H1 (cell line): ENCODE data around the gene CCNJ. TPM values are rescaled to one million over a fixed set of nuclear protein-coding genes. Genes with fewer than 3 reads are reported as not detected.

Experiments
- CTCF ChIA-PET: fragments of 300-600 bp; sonication (Branson Sonifier 250); formaldehyde crosslinking; loops from one replicate; lab custom pipeline; 2021; ENCODE audit not compliant: partially characterized antibody; lab: Charles Lee
- POLR2A ChIA-PET: fragments of 300-600 bp; sonication (Branson Sonifier 250); formaldehyde crosslinking; loops from one replicate; lab custom pipeline; 2021; ENCODE audit warnings: inconsistent platforms; ENCODE audit not compliant: partially characterized antibody; lab: Charles Lee
- DNase-seq, 2 experiments: peaks; one replicate each; pipeline versions ENCODE4 v3.0.0 to v3.0.0-alpha.2; 2010 to 2022; ENCODE audit warnings: low spot score in 2 of 2, low read depth in 1 of 2, mixed read lengths in 1 of 2
- FAIRE-seq: peaks from 2 replicates; lab custom pipeline; 2011; peaks lifted over from hg19 to GRCh38; lab: Jason Lieb, UNC
- H2AFZ ChIP-seq: 2 replicates; pipeline ENCODE4 v1.8.1; 2012; ENCODE audit warnings: low read length, inconsistent platforms
- H2AK5ac ChIP-seq: 2 replicates; pipeline ENCODE4 v1.6.1; 2013; ENCODE audit warnings: low read depth, low read length
- H2BK120ac ChIP-seq: replicated peaks from 2 replicates; pipeline ENCODE3; 2013; ENCODE audit warnings: low read depth, low read length, inconsistent platforms
- H2BK12ac ChIP-seq: 2 replicates; pipeline ENCODE4 v1.6.1; 2013; ENCODE audit warnings: low read depth, low read length
- H2BK15ac ChIP-seq: 2 replicates; pipeline ENCODE4 v1.6.1; 2013; ENCODE audit warnings: low read length
- H2BK20ac ChIP-seq: 2 replicates; pipeline ENCODE4 v1.6.1; 2013; ENCODE audit warnings: low read length
- H2BK5ac ChIP-seq: 2 replicates; pipeline ENCODE4 v1.6.1; 2013; ENCODE audit warnings: low read depth, low read length
- H3K14ac ChIP-seq: 2 replicates; pipeline ENCODE4 v1.6.1; 2013; ENCODE audit warnings: inconsistent platforms; ENCODE audit not compliant: insufficient read length
- H3K18ac ChIP-seq: 2 replicates; pipeline ENCODE4 v1.6.1; 2013; ENCODE audit warnings: low read length; ENCODE audit errors: extremely low read depth
- H3K23ac ChIP-seq: 2 replicates; pipeline ENCODE4 v1.6.1; 2013; ENCODE audit warnings: inconsistent platforms; ENCODE audit not compliant: insufficient read length
- H3K23me2 ChIP-seq: 2 replicates; pipeline ENCODE4 v1.6.1; 2013; ENCODE audit warnings: low read depth, low read length
- H3K27ac ChIP-seq: 2 replicates; pipeline ENCODE4 v1.6.1; 2011; ENCODE audit warnings: low read depth, low read length, inconsistent platforms
- H3K27me3 ChIP-seq, 4 experiments: replicated peaks in 1 of 4; 1 replicate in 1 of 4; 2 replicates in 3 of 4; pipeline versions ENCODE4 v1.6.1 to v1.8.1; 2011 to 2013; ENCODE audit warnings: low read length in 3 of 4, mild to moderate bottlenecking in 3 of 4, inconsistent platforms in 2 of 4, mixed read lengths in 2 of 4, moderate library complexity in 1 of 4; ENCODE audit not compliant: control insufficient read depth in 3 of 4, insufficient read depth in 3 of 4; ENCODE audit errors: extremely low read depth in 1 of 4
- H3K36me3 ChIP-seq, 4 experiments: 2 replicates each; pipeline versions ENCODE4 v1.6.1 to v1.8.1; 2011 to 2013; ENCODE audit warnings: mild to moderate bottlenecking in 4 of 4, low read length in 3 of 4, moderate library complexity in 2 of 4, control low read depth in 1 of 4, inconsistent platforms in 1 of 4; ENCODE audit not compliant: insufficient read depth in 4 of 4, control insufficient read depth in 2 of 4
- H3K4ac ChIP-seq: replicated peaks from 2 replicates; pipeline ENCODE3; 2013; ENCODE audit warnings: low read length, low read depth, mixed read lengths, inconsistent platforms; ENCODE audit not compliant: insufficient read length
- H3K4me1 ChIP-seq, 4 experiments: replicated peaks in 1 of 4; 1 replicate in 1 of 4; 2 replicates in 3 of 4; pipeline versions ENCODE4 v1.6.1 to v1.8.1; 2011 to 2013; ENCODE audit warnings: low read length in 3 of 4, inconsistent platforms in 2 of 4, mixed read lengths in 1 of 4; ENCODE audit not compliant: insufficient read depth in 4 of 4, control insufficient read depth in 3 of 4
- H3K4me2 ChIP-seq, 2 experiments: 2 replicates each; pipeline versions ENCODE4 v1.6.1 to v1.8.1; 2011 to 2013; ENCODE audit warnings: low read depth in 2 of 2, low read length in 2 of 2, control low read depth in 1 of 2, inconsistent platforms in 1 of 2, mild to moderate bottlenecking in 1 of 2; ENCODE audit not compliant: insufficient read depth in 1 of 2
- H3K4me3 ChIP-seq, 4 experiments: fragments of 200-600, 300-600 bp in 1 of 4; sonication (generic), shearing (Covaris generic), sonication (Bioruptor Twin) in 1 of 4; 2 replicates each; pipeline versions ENCODE4 v1.5.1 to v1.8.1; 2011 to 2016; ENCODE audit warnings: low read length in 4 of 4, low read depth in 3 of 4, control low read depth in 2 of 4, inconsistent platforms in 2 of 4, mild to moderate bottlenecking in 2 of 4, mixed read lengths in 1 of 4, moderate library complexity in 1 of 4; ENCODE audit not compliant: insufficient read depth in 2 of 4; ENCODE audit errors: extremely low read depth in 1 of 4
- H3K56ac ChIP-seq: replicated peaks from 2 replicates; pipeline ENCODE3; 2013; ENCODE audit warnings: low read depth, mild to moderate bottlenecking, mixed read lengths, low read length, inconsistent platforms; ENCODE audit not compliant: insufficient read length
- H3K79me1 ChIP-seq: 2 replicates; pipeline ENCODE4 v1.6.1; 2013; ENCODE audit warnings: low read depth, low read length, control low read depth
- H3K79me2 ChIP-seq, 2 experiments: 2 replicates each; pipeline versions ENCODE4 v1.6.1 to v1.8.1; 2012 to 2013; ENCODE audit warnings: low read length in 2 of 2, mild to moderate bottlenecking in 2 of 2, inconsistent platforms in 1 of 2; ENCODE audit not compliant: insufficient read depth in 2 of 2, control insufficient read depth in 1 of 2
- H3K9ac ChIP-seq, 4 experiments: replicated peaks in 1 of 4; 1 replicate in 1 of 4; 2 replicates in 3 of 4; pipeline versions ENCODE4 v1.6.1 to v1.8.1; 2011 to 2013; ENCODE audit warnings: low read depth in 3 of 4, low read length in 3 of 4, control low read depth in 2 of 4, mild to moderate bottlenecking in 2 of 4, moderate library complexity in 2 of 4, inconsistent platforms in 1 of 4; ENCODE audit errors: extremely low read depth in 1 of 4
- H3K9me3 ChIP-seq, 2 experiments: 2 replicates each; pipeline versions ENCODE4 v1.6.1 to v1.8.1; 2012 to 2013; ENCODE audit warnings: mild to moderate bottlenecking in 2 of 2, moderate library complexity in 2 of 2, control low read depth in 1 of 2, inconsistent platforms in 1 of 2, low read depth in 1 of 2, low read length in 1 of 2, mixed read lengths in 1 of 2; ENCODE audit not compliant: insufficient read depth in 2 of 2
- H4K20me1 ChIP-seq, 2 experiments: replicated peaks in 1 of 2; 2 replicates each; pipeline versions ENCODE3 to v1.8.1; 2011 to 2013; ENCODE audit warnings: inconsistent platforms in 2 of 2, low read length in 2 of 2, mild to moderate bottlenecking in 1 of 2; ENCODE audit not compliant: insufficient read depth in 2 of 2, control insufficient read depth in 1 of 2
- H4K5ac ChIP-seq: 2 replicates; pipeline ENCODE4 v1.6.1; 2013; ENCODE audit warnings: low read length, low read depth, mixed read lengths, inconsistent platforms; ENCODE audit not compliant: insufficient read length
- H4K8ac ChIP-seq: 2 replicates; pipeline ENCODE4 v1.8.0; 2013; ENCODE audit warnings: mild to moderate bottlenecking, moderate library complexity, low read length, inconsistent platforms; ENCODE audit not compliant: insufficient read depth; ENCODE audit errors: extremely low read depth
- H4K91ac ChIP-seq: replicated peaks from 2 replicates; pipeline ENCODE3; 2013; ENCODE audit warnings: low read length, mixed read lengths, inconsistent platforms; ENCODE audit not compliant: insufficient read length
- ASH2L ChIP-seq: fragments of 200-600, 300-600 bp; sonication (generic); IDR thresholded peaks from one replicate; pipeline ENCODE4 v1.7.1; 2017; ENCODE audit warnings: low read length
- CBX5 ChIP-seq: fragments of 300-800, 300-1000 bp; sonication (generic); IDR thresholded peaks from 2 replicates; pipeline ENCODE4 v1.7.1; 2016; ENCODE audit warnings: antibody characterized with exemption, low read length, low read depth
- CHD2 ChIP-seq: IDR thresholded peaks from 2 replicates; pipeline ENCODE4 v1.6.1; 2012; ENCODE audit warnings: low read length, improper control_type of control experiment
- KDM4A ChIP-seq: IDR thresholded peaks from one replicate; pipeline ENCODE4 v1.7.1; 2012; ENCODE audit warnings: low read depth, mild to moderate bottlenecking, moderate library complexity, low read length, inconsistent platforms; ENCODE audit not compliant: severe bottlenecking
- KDM5A ChIP-seq: fragments of 200-600 bp; IDR thresholded peaks from 2 replicates; pipeline ENCODE4 v1.7.1; 2012; ENCODE audit warnings: mild to moderate bottlenecking, low read length, inconsistent platforms, mixed read lengths
- NANOG ChIP-seq: IDR thresholded peaks from 2 replicates; pipeline ENCODE4 v1.6.1; 2011; ENCODE audit warnings: low read length, low read depth, mild to moderate bottlenecking, inconsistent platforms; ENCODE audit not compliant: insufficient read depth, poor library complexity, severe bottlenecking
- NRF1 ChIP-seq: IDR thresholded peaks from 2 replicates; pipeline ENCODE4 v1.6.1; 2011; ENCODE audit warnings: mild to moderate bottlenecking, low read depth, low read length, improper control_type of control experiment
- PHF8 ChIP-seq: fragments of 200-600 bp; sonication (generic); conservative IDR thresholded peaks from 2 replicates; pipeline ENCODE4 v1.7.1; 2012; ENCODE audit warnings: low read depth, mild to moderate bottlenecking, inconsistent platforms, low read length, moderate library complexity
- POU5F1 ChIP-seq: IDR thresholded peaks from 2 replicates; pipeline ENCODE4 v1.6.1; 2011; ENCODE audit warnings: low read depth, mild to moderate bottlenecking, low read length, moderate library complexity
- SIN3A ChIP-seq, 2 experiments: IDR thresholded peaks in 1 of 2; conservative IDR thresholded peaks in 1 of 2; 2 replicates each; pipeline ENCODE4 v1.6.1; 2011 to 2012; ENCODE audit warnings: low read length in 2 of 2, improper control_type of control experiment in 1 of 2, low read depth in 1 of 2, mild to moderate bottlenecking in 1 of 2
- SIRT6 ChIP-seq: IDR thresholded peaks from one replicate; pipeline ENCODE4 v1.7.1; 2012; ENCODE audit warnings: low read length, inconsistent platforms
- SIX5 ChIP-seq: IDR thresholded peaks from 2 replicates; pipeline ENCODE4 v1.6.1; 2011; ENCODE audit warnings: mild to moderate bottlenecking, low read depth, low read length
- SUZ12 ChIP-seq: fragments of 200-600 bp; sonication (generic); IDR thresholded peaks from 2 replicates; pipeline ENCODE4 v1.6.1; 2012; ENCODE audit warnings: mild to moderate bottlenecking, inconsistent platforms, low read length, moderate library complexity, mixed read lengths
- WGBS, 2 experiments: shearing (Covaris generic) in 1 of 2; methylation state at CpG; one replicate each; pipeline versions ENCODE4 v1.1.6 to v1.1.7; 2013 to 2015; ENCODE audit warnings: low lambda C conversion rate in 2 of 2, mixed read lengths in 2 of 2, inconsistent platforms in 1 of 2, low coverage in 1 of 2, missing lambda C conversion rate in 1 of 2; ENCODE audit not compliant: insufficient replicate concordance in 2 of 2, insufficient coverage in 1 of 2, insufficient read length in 1 of 2; ENCODE audit errors: extremely low coverage in 1 of 2, missing lambda C conversion rate in 1 of 2; 5-methylcytosine and 5-hydroxymethylcytosine counted together
- polyA plus RNA-seq, 7 experiments: library from polyadenylated mRNA; depleted of rRNA in 3 of 7; stranded (reverse) in 5 of 7; unstranded in 2 of 7; fragments of >200 nt in 5 of 7; fragments of 200-250 nt in 2 of 7; gene quantifications; 1 replicate in 5 of 7; 2 replicates in 1 of 7; 4 replicates in 1 of 7; pipeline versions ENCODE4 v1.2.1 to v1.2.3, GENCODE V29; 2011 to 2013; ENCODE audit warnings: missing spikeins in 2 of 7, mixed read lengths in 2 of 7
- total RNA-seq: library from RNA; stranded (reverse); fragmentation: NEBNext Ultra II Directional; extraction: Animal tissue kit (Norgen Biotek cat#: 25700); gene quantifications from 2 replicates; pipeline ENCODE4 v1.2.1, GENCODE V29; 2021

The CCNJ gene
- total and polyA plus RNA-seq, 2 of the 8 experiments (the other 6 are each of a cell fraction or from before 2014, with no cell fraction given): 31.4 to 34.7 TPM

GRCh38 chr10:96097865-96098264 is 54.5 kb downstream of the CCNJ start:
- no peak overlapping the region for H2BK12ac ChIP-seq
- H3K27ac ChIP-seq: no peak overlapping the region
- no peak overlapping the region for H4K8ac ChIP-seq
- no peak overlapping the region for H3K14ac ChIP-seq
- H4K5ac ChIP-seq: no peak overlapping the region
- H3K27me3 ChIP-seq: no peaks in the 10 kb centered on the region
- CTCF ChIA-PET: no interaction called here
- H2AFZ ChIP-seq: no peak overlapping the region
- H3K79me2 ChIP-seq: no peaks in the 10 kb centered on the region
- H3K4me1 ChIP-seq: no peaks in the 10 kb centered on the region
- H2BK5ac ChIP-seq: no peak overlapping the region
- no peak overlapping the region for H3K23ac ChIP-seq
- no peak overlapping the region for H3K4ac ChIP-seq
- no peak overlapping the region for H4K91ac ChIP-seq
- H3K9me3 ChIP-seq: no peaks in the 10 kb centered on the region
- H2AK5ac ChIP-seq: no peak overlapping the region
- 79% methylated on average over 3 of the region's 3 CpGs; no CpG with 5 or more reads in 1 of the 2 experiments for WGBS, 2 experiments
- no peaks in the 10 kb centered on the region for H3K23me2 ChIP-seq
- no peak overlapping the region for H2BK120ac ChIP-seq
- no peak overlapping the region for H2BK15ac ChIP-seq
- no peak for DNase-seq
- no peak overlapping the region for H3K4me2 ChIP-seq
- no peak overlapping the region for H3K56ac ChIP-seq
- H4K20me1 ChIP-seq: no peaks in the 10 kb centered on the region
- no peaks in the 10 kb centered on the region for H3K36me3 ChIP-seq
- no peaks in the 10 kb centered on the region for H3K79me1 ChIP-seq
- no peak overlapping the region for H3K9ac ChIP-seq
- POLR2A ChIA-PET: interaction anchor here (1.0 kb wide), 1 partner anchor 26 kb away, joined by 3 read pairs; no protein-coding TSS in a partner anchor
- H3K18ac ChIP-seq: no peak overlapping the region
- H2BK20ac ChIP-seq: 0 out of 2 replicates have a peak overlapping the region, but pooled peaks have one; percentile 21
- no peak for FAIRE-seq
- H3K4me3 ChIP-seq: no peak overlapping the region
- TF ChIP-seq KDM4A (no peak), SIRT6 (no peak), PHF8 (no peak), SIX5 (no peak), SUZ12 (no peak), SIN3A (conservative IDR thresholded peaks at IDR 0.05 in 1 of 2, IDR thresholded peaks at IDR 0.05 in 1 of 2; ENCODE audit: low read depth in 1 of 2, low read length in 2 of 2) (no peak), NANOG (no peak), CHD2 (no peak), POU5F1 (no peak), CBX5 (no peak), KDM5A (no peak), NRF1 (no peak), ASH2L (no peak)
